Immature natural killer cell (primary cell): ENCODE results near the gene ZNF69. TPM values are rescaled to one million over a fixed set of nuclear protein-coding genes. Genes with fewer than 3 reads are reported as not detected.
"Not testable (repeated sequence)": the region's sequence is repeated elsewhere in the genome, so short reads cannot be mapped to it uniquely, and the experiment has no call there.

ENCODE experiments used
- DNase-seq, 3 donors: peaks; one replicate each; pipeline ENCODE4 v3.0.0; 2022; ENCODE audit warnings: mixed read lengths in 1 of 3
- H3K27ac Mint-ChIP-seq, 6 donors: one replicate each; pipeline ENCODE4 v1.8.0; 2020; ENCODE audit warnings: mixed read lengths in 6 of 6, mild to moderate bottlenecking in 5 of 6, inconsistent platforms in 4 of 6, moderate library complexity in 3 of 6
- H3K27me3 Mint-ChIP-seq, 3 donors: one replicate each; pipeline ENCODE4 v1.8.0; 2020 to 2021; ENCODE audit warnings: low read depth in 3 of 3, mild to moderate bottlenecking in 3 of 3, mixed read lengths in 3 of 3, moderate library complexity in 3 of 3, inconsistent platforms in 1 of 3
- H3K36me3 Mint-ChIP-seq, 3 donors: one replicate each; pipeline ENCODE4 v1.8.0; 2020; ENCODE audit warnings: mixed read lengths in 3 of 3, inconsistent platforms in 2 of 3, mild to moderate bottlenecking in 2 of 3
- H3K4me1 Mint-ChIP-seq, 2 donors: one replicate each; pipeline ENCODE4 v1.8.0; 2020; ENCODE audit warnings: inconsistent platforms in 2 of 2, mild to moderate bottlenecking in 2 of 2, mixed read lengths in 2 of 2, moderate library complexity in 1 of 2
- H3K4me3 Mint-ChIP-seq, 5 donors: one replicate each; pipeline ENCODE4 v1.8.0; 2020; ENCODE audit warnings: mild to moderate bottlenecking in 5 of 5, mixed read lengths in 5 of 5, inconsistent platforms in 3 of 5, moderate library complexity in 3 of 5
- H3K9me3 Mint-ChIP-seq, 6 donors: one replicate each; pipeline ENCODE4 v1.8.0; 2020; ENCODE audit warnings: mild to moderate bottlenecking in 6 of 6, mixed read lengths in 6 of 6, inconsistent platforms in 4 of 6, moderate library complexity in 3 of 6
- polyA plus RNA-seq, 3 donors: library from polyadenylated mRNA; unstranded; fragments of 300-500 nt; fragmentation: Illumina TruSeq; gene quantifications; one replicate each; pipeline ENCODE4 v1.2.3, GENCODE V29; 2021

The ZNF69 gene
- polyA plus RNA-seq, 3 donors from 2014 or later, result 2.4 to 3.3 TPM; not detected in 1

- Mint-ChIP-seq H3K4me3 (no peak overlapping the region), H3K27me3 (peaks cover 0 to 8% (median 3%) of the 10 kb centered on the region in 3 donors), H3K9me3 (no peaks in the 10 kb centered on the region), H3K4me1 (peaks cover 34 to 35% of the 10 kb centered on the region in 2 donors), H3K27ac (no peak overlapping the region), H3K36me3 (no peaks in the 10 kb centered on the region)
- no peak for DNase-seq
Measured at GRCh38 chr19:11921852-11922495, 34.4 kb downstream of the ZNF69 start.

- Mint-ChIP-seq H3K9me3 (no peaks in the 10 kb centered on the region), H3K36me3 (peaks cover 0 to under 1% (median under 1%) of the 10 kb centered on the region in 3 donors), H3K27ac (peak within 1 kb of the TSS; percentile 89 to 97 (median 94)), H3K4me1 (peaks cover 42 to 58% of the 10 kb centered on the region in 2 donors), H3K27me3 (peaks cover 0 to 8% (median 3%) of the 10 kb centered on the region in 3 donors), H3K4me3 (peak within 1 kb of the TSS; percentile 91 to 96 (median 93))
- DNase-seq, result peak; percentile 91 to 93 (median 92)
Measured at GRCh38 chr19:11924886-11925650, 37.5 kb downstream of the ZNF69 start, which contains the start of gene ZNF700. Gene ZNF700, plus strand, starts transcription at chr19:11925107. Its CDS starts 104 bp downstream, at chr19:11925211.

- not testable (repeated sequence) for H3K27me3 Mint-ChIP-seq, H3K9me3 Mint-ChIP-seq, H3K36me3 Mint-ChIP-seq
- H3K27ac Mint-ChIP-seq, result peak overlapping the region; percentile 88 to 94 (median 92)
- H3K4me1 Mint-ChIP-seq, result peaks cover 48 to 65% of the 10 kb centered on the region in 2 donors
- DNase-seq, result peak in 1 of 3 donors; percentile 21
- H3K4me3 Mint-ChIP-seq, result peak overlapping the region; percentile 91 to 96 (median 92)
Measured at GRCh38 chr19:11925651-11926187, 38.1 kb downstream of the ZNF69 start.

- no peak for DNase-seq
- Mint-ChIP-seq H3K36me3 (peaks cover 0 to 8% (median 6%) of the 10 kb centered on the region in 3 donors), H3K27ac (peak overlapping the region in 5 of 6 donors; percentile 34 to 94 (median 79)), H3K27me3 (peaks cover 0 to 8% (median 3%) of the 10 kb centered on the region in 3 donors), H3K9me3 (no peaks in the 10 kb centered on the region), H3K4me1 (peaks cover 56 to 80% of the 10 kb centered on the region in 2 donors), H3K4me3 (peak overlapping the region in 3 of 5 donors; percentile 30 to 55 (median 46))
Measured at GRCh38 chr19:11927227-11927626, 39.6 kb downstream of the ZNF69 start.

- Mint-ChIP-seq H3K27me3 (peaks cover 0 to 2% (median 0%) of the 10 kb centered on the region in 3 donors), H3K9me3 (peaks cover 0 to 4% (median 0%) of the 10 kb centered on the region in 6 donors), H3K4me3 (peak overlapping the region; percentile 18 to 60 (median 36)), H3K4me1 (peaks cover 37 to 77% of the 10 kb centered on the region in 2 donors), H3K36me3 (peaks cover 4 to 20% (median 13%) of the 10 kb centered on the region in 3 donors), H3K27ac (peak overlapping the region; percentile 40 to 82 (median 64))
- no peak for DNase-seq
Measured at GRCh38 chr19:11931051-11931450, 43.5 kb downstream of the ZNF69 start.

- Mint-ChIP-seq H3K27ac (peak overlapping the region; percentile 40 to 82 (median 64)), H3K4me3 (peak overlapping the region in 4 of 5 donors; percentile 34 to 60 (median 44)), H3K36me3 (peaks cover 4 to 24% (median 18%) of the 10 kb centered on the region in 3 donors), H3K27me3 (peaks cover 0 to 2% (median 0%) of the 10 kb centered on the region in 3 donors), H3K9me3 (peaks cover 0 to 7% (median 4%) of the 10 kb centered on the region in 6 donors), H3K4me1 (peaks cover 36 to 77% of the 10 kb centered on the region in 2 donors)
- DNase-seq, result no peak
Measured at GRCh38 chr19:11931513-11931912, 43.9 kb downstream of the ZNF69 start.

GRCh38 chr19:11935829-11936228 is 48.2 kb downstream of the ZNF69 start:
- H3K9me3 Mint-ChIP-seq, result peaks cover 9 to 29% (median 23%) of the 10 kb centered on the region in 6 donors
- not testable (repeated sequence) for H3K4me3 Mint-ChIP-seq, H3K27me3 Mint-ChIP-seq, DNase-seq
- H3K4me1 Mint-ChIP-seq, result peaks cover 25 to 53% of the 10 kb centered on the region in 2 donors
- peak overlapping the region in 2 of 6 donors; percentile 19 to 75 for H3K27ac Mint-ChIP-seq
- H3K36me3 Mint-ChIP-seq, result peaks cover 19 to 48% (median 41%) of the 10 kb centered on the region in 3 donors

- H3K36me3 Mint-ChIP-seq, result peaks cover 33 to 64% (median 57%) of the 10 kb centered on the region in 3 donors
- peaks cover 15 to 37% of the 10 kb centered on the region in 2 donors for H3K4me1 Mint-ChIP-seq
- peak overlapping the region in 1 of 6 donors; percentile 36 for H3K27ac Mint-ChIP-seq
- peak overlapping the region in 1 of 5 donors; percentile 18 for H3K4me3 Mint-ChIP-seq
- peaks cover 14 to 48% (median 42%) of the 10 kb centered on the region in 6 donors for H3K9me3 Mint-ChIP-seq
- DNase-seq, H3K27me3 Mint-ChIP-seq: not testable (repeated sequence)
Measured at GRCh38 chr19:11938383-11938782, 50.8 kb downstream of the ZNF69 start.

GRCh38 chr19:11941361-11941887 is 53.8 kb downstream of the ZNF69 start:
- peaks cover 26 to 75% (median 68%) of the 10 kb centered on the region in 6 donors for H3K9me3 Mint-ChIP-seq
- peaks cover 0 to 10% (median 0%) of the 10 kb centered on the region in 3 donors for H3K27me3 Mint-ChIP-seq
- not testable (repeated sequence) for H3K4me3 Mint-ChIP-seq, DNase-seq, H3K27ac Mint-ChIP-seq
- H3K4me1 Mint-ChIP-seq, result peaks cover 8 to 17% of the 10 kb centered on the region in 2 donors
- peaks cover 56 to 77% (median 75%) of the 10 kb centered on the region in 3 donors for H3K36me3 Mint-ChIP-seq

GRCh38 chr19:11942008-11942842 is 54.6 kb downstream of the ZNF69 start:
- Mint-ChIP-seq H3K4me1 (peaks cover 8 to 9% of the 10 kb centered on the region in 2 donors), H3K9me3 (peaks cover 29 to 76% (median 73%) of the 10 kb centered on the region in 6 donors), H3K27me3 (peaks cover 0 to 10% (median 0%) of the 10 kb centered on the region in 3 donors), H3K27ac (no peak overlapping the region), H3K36me3 (peaks cover 64 to 79% (median 76%) of the 10 kb centered on the region in 3 donors), H3K4me3 (no peak overlapping the region)
- DNase-seq, result no peak

GRCh38 chr19:11942843-11943108 is 55.2 kb downstream of the ZNF69 start:
- H3K27me3 Mint-ChIP-seq, result peaks cover 0 to 10% (median 0%) of the 10 kb centered on the region in 3 donors
- H3K27ac Mint-ChIP-seq, result no peak overlapping the region
- peaks cover 70 to 84% (median 78%) of the 10 kb centered on the region in 3 donors for H3K36me3 Mint-ChIP-seq
- H3K4me1 Mint-ChIP-seq, result peaks cover 8 to 9% of the 10 kb centered on the region in 2 donors
- peak in 1 of 3 donors; percentile 15 for DNase-seq
- H3K4me3 Mint-ChIP-seq, result no peak overlapping the region
- H3K9me3 Mint-ChIP-seq, result peaks cover 33 to 81% (median 78%) of the 10 kb centered on the region in 6 donors

- Mint-ChIP-seq H3K4me3 (no peak overlapping the region), H3K9me3 (peaks cover 50 to 92% (median 91%) of the 10 kb centered on the region in 6 donors), H3K27me3 (peaks cover 6 to 10% (median 6%) of the 10 kb centered on the region in 3 donors), H3K4me1 (peaks cover 4 to 9% of the 10 kb centered on the region in 2 donors), H3K36me3 (peaks cover 83 to 92% (median 87%) of the 10 kb centered on the region in 3 donors), H3K27ac (no peak overlapping the region)
- DNase-seq, result no peak
Measured at GRCh38 chr19:11944656-11945055, 57.1 kb downstream of the ZNF69 start.
